Upper lobe of right lung (tissue), 1 donor: Measurements from ENCODE around the gene OTUD5. TPM values are rescaled to one million over a fixed set of nuclear protein-coding genes. Genes with fewer than 3 reads are reported as not detected.

Experiments used
- total RNA-seq: library from RNA; stranded (reverse); fragmentation: NEBNext Ultra II Directional; extraction: Animal tissue kit (Norgen Biotek cat#: 25700); gene quantifications from one replicate; pipeline ENCODE4 v1.2.1, GENCODE V29; 2021
- donor health status: DM: no; HTN: yes; CAD: no; lungs with severe emphysema.

The OTUD5 gene
- total RNA-seq, 1 donor from 2014 or later = 42.6 TPM

Other genes with a start within 250 kb of the OTUD5 start
- gene GLOD5, start 195.9 kb downstream of the OTUD5 start, total RNA-seq = 2.6 TPM
- gene GATA1, start 171.0 kb downstream of the OTUD5 start, total RNA-seq = 0.87 TPM
- gene HDAC6, start 155.5 kb downstream of the OTUD5 start, total RNA-seq = 94.2 TPM
- not detected for gene ERAS, start 131.1 kb downstream of the OTUD5 start, total RNA-seq
- 4.3 TPM for gene PCSK1N, start 122.0 kb downstream of the OTUD5 start, total RNA-seq
- 32.9 TPM for gene TIMM17B, start 59.8 kb downstream of the OTUD5 start, total RNA-seq
- 61.3 TPM for gene PQBP1, start 59.7 kb downstream of the OTUD5 start, total RNA-seq
- gene SLC35A2, start 46.0 kb downstream of the OTUD5 start, total RNA-seq = 22.6 TPM
- 14.4 TPM for gene PIM2, start 38.6 kb downstream of the OTUD5 start, total RNA-seq
- 1.2 TPM for gene KCND1, start 14.2 kb upstream of the OTUD5 start, total RNA-seq
- gene GRIPAP1, start 44.7 kb upstream of the OTUD5 start, total RNA-seq = 52.8 TPM
- gene TFE3, start 85.8 kb upstream of the OTUD5 start, total RNA-seq = 62.4 TPM
- gene CCDC120, start 101.4 kb upstream of the OTUD5 start, total RNA-seq = 10.8 TPM
- 17.3 TPM for gene PRAF2, start 116.4 kb upstream of the OTUD5 start, total RNA-seq
- gene WDR45, start 122.3 kb upstream of the OTUD5 start, total RNA-seq = 63.2 TPM
- gene GPKOW, start 166.1 kb upstream of the OTUD5 start, total RNA-seq = 19.3 TPM
- 7.1 TPM for gene MAGIX, start 205.2 kb upstream of the OTUD5 start, total RNA-seq
- gene PLP2, start 214.3 kb upstream of the OTUD5 start, total RNA-seq = 90.9 TPM
- 16.4 TPM for gene PRICKLE3, start 228.8 kb upstream of the OTUD5 start, total RNA-seq
- gene SYP, start 242.6 kb upstream of the OTUD5 start, total RNA-seq = 3.5 TPM